Small intestine (tissue), 7 donors: ENCODE data around the gene GNB1. TPM values are rescaled to one million over a fixed set of nuclear protein-coding genes. Genes with fewer than 3 reads are reported as not detected.
A peak's percentile ranks its signal among the peaks of the same experiment; 100 is the strongest.
"Not testable (repeated sequence)": the region's sequence is repeated elsewhere in the genome, so short reads cannot be mapped to it uniquely, and the experiment has no call there.

Source experiments
- DNase-seq, 2 donors: peaks; one replicate each; pipeline versions ENCODE4 v3.0.0 to v3.0.0-alpha.2; 2013
- FAIRE-seq: peaks from 2 replicates; lab custom pipeline; 2012; peaks lifted over from hg19 to GRCh38; lab: Jason Lieb, UNC
- H3K27ac ChIP-seq, 3 donors: one replicate each; pipeline ENCODE4 v1.5.1; 2013; ENCODE audit warnings: low read length in 2 of 3, mild to moderate bottlenecking in 2 of 3, control low read depth in 1 of 3, inconsistent platforms in 1 of 3, low read depth in 1 of 3, moderate library complexity in 1 of 3
- H3K27me3 ChIP-seq, 3 donors: one replicate each; pipeline ENCODE4 v1.6.1; 2013; ENCODE audit warnings: low read length in 3 of 3, inconsistent platforms in 1 of 3; ENCODE audit not compliant: control insufficient read depth in 3 of 3, insufficient read depth in 3 of 3
- H3K36me3 ChIP-seq, 3 donors: one replicate each; pipeline ENCODE4 v1.6.1; 2013; ENCODE audit warnings: low read length in 3 of 3, inconsistent platforms in 1 of 3, low read depth in 1 of 3, mild to moderate bottlenecking in 1 of 3, moderate library complexity in 1 of 3; ENCODE audit not compliant: control insufficient read depth in 3 of 3, insufficient read depth in 2 of 3
- H3K4me1 ChIP-seq, 3 donors: one replicate each; pipeline ENCODE4 v1.6.1; 2013; ENCODE audit warnings: low read length in 2 of 3, inconsistent platforms in 1 of 3, low read depth in 1 of 3, mild to moderate bottlenecking in 1 of 3, moderate library complexity in 1 of 3; ENCODE audit not compliant: control insufficient read depth in 3 of 3, insufficient read depth in 2 of 3
- H3K4me3 ChIP-seq, 3 donors: one replicate each; pipeline ENCODE4 v1.5.1; 2013; ENCODE audit warnings: low read length in 3 of 3, control low read depth in 1 of 3, inconsistent platforms in 1 of 3, low read depth in 1 of 3, mild to moderate bottlenecking in 1 of 3, moderate library complexity in 1 of 3
- H3K9me3 ChIP-seq, 2 donors: one replicate each; pipeline ENCODE4 v1.6.1; 2013; ENCODE audit warnings: low read depth in 1 of 2, low read length in 1 of 2; ENCODE audit not compliant: control insufficient read depth in 2 of 2, insufficient read depth in 1 of 2
- WGBS, 3 donors: extraction: QIAGEN DNeasy Blood & Tissue Kit; methylation state at CpG; one replicate each; pipeline ENCODE4 v1.1.7; 2013; 5-methylcytosine and 5-hydroxymethylcytosine counted together
- polyA plus RNA-seq, 4 donors: library from polyadenylated mRNA; stranded (reverse) in 3 of 4; unstranded in 1 of 4; fragments of 200-250 nt in 3 of 4; fragments of 120-200 nt in 1 of 4; gene quantifications; one replicate each; pipeline versions ENCODE4 v1.2.1 to v1.2.3, GENCODE V29; 2013
- donor health status: healthy with polysubstance abuse.
- donor health status: control.
- donor health status: control.
- donor health status: Bipolar disorder and iron deficiency.
- donor health status: healthy.

The GNB1 gene
- polyA plus RNA-seq, 4 donors: 169 to 214 (median 192) TPM

GRCh38 chr1:1858382-1859086, 32.4 kb downstream of the GNB1 start:
- H3K9me3 ChIP-seq: no peaks in the 10 kb centered on the region
- no peaks in the 10 kb centered on the region for H3K27me3 ChIP-seq
- H3K4me1 ChIP-seq: peaks cover 14 to 33% (median 21%) of the 10 kb centered on the region in 3 donors
- DNase-seq: peak; percentile 95 to 97
- peaks cover 0 to 31% (median 0%) of the 10 kb centered on the region in 3 donors for H3K36me3 ChIP-seq
- H3K27ac ChIP-seq: peak overlapping the region; percentile 79 to 92 (median 84)
- FAIRE-seq: no peak
- no peak overlapping the region for H3K4me3 ChIP-seq
- WGBS, 3 donors: 16 to 33% (median 22%) methylated on average over 9 of the region's 9 CpGs

GRCh38 chr1:1857096-1857703, 33.7 kb downstream of the GNB1 start:
- Histone ChIP-seq H3K36me3 (peaks cover 0 to 36% (median 0%) of the 10 kb centered on the region in 3 donors), H3K27ac (peak overlapping the region in 2 of 3 donors; percentile 13 to 30), H3K4me3 (no peak overlapping the region), H3K4me1 (peaks cover 11 to 22% (median 17%) of the 10 kb centered on the region in 3 donors), H3K27me3 (no peaks in the 10 kb centered on the region), H3K9me3 (no peaks in the 10 kb centered on the region)
- no peak for FAIRE-seq
- peak in 1 of 2 donors; percentile 61 for DNase-seq
- 57 to 62% (median 57%) methylated on average over 4 of the region's 4 CpGs for WGBS, 3 donors

GRCh38 chr1:1856161-1856560, 34.7 kb downstream of the GNB1 start:
- peaks cover 0 to 36% (median 0%) of the 10 kb centered on the region in 3 donors for H3K36me3 ChIP-seq
- H3K9me3 ChIP-seq, DNase-seq, H3K27ac ChIP-seq, FAIRE-seq, H3K4me3 ChIP-seq, H3K27me3 ChIP-seq: not testable (repeated sequence)
- H3K4me1 ChIP-seq: peaks cover 11 to 22% (median 14%) of the 10 kb centered on the region in 3 donors
- WGBS, 3 donors: 88 to 91% (median 90%) methylated on average over 6 of the region's 6 CpGs

DNA sequence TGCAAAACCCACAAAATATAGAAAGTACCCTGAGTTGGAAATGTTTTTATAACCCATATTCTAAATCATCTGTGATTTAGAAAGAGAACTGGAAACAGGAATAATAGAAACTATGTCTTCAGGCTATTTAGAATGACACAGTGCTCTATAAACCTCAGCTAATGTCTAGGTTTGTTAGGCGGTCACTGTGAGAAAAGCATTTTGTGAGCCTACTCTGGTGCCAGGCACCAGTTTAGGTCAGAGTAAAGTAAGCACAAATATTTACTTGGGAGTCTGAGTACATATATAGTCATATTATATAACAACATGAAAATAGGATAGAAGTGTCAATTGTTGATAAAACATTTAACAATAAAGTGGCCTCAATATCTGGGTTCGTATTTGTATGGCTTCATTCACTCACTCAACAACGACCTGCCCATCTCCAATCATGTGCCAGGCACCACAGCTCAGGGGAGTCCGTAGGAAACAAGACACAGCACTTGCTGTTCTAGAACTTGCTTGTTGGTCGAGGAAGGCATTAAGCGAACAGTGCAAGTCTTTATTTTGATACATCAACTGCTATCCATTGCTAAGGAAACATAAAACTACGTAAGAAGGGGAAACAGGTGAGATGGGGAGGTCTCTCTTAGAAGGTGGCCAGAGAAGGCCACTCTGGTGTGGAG, 37.2 kb downstream of the GNB1 start:
- H3K9me3 ChIP-seq: no peaks in the 10 kb centered on the region
- no peak for DNase-seq
- H3K27me3 ChIP-seq: no peaks in the 10 kb centered on the region
- WGBS, 3 donors: 72 to 76% (median 75%) methylated on average over 7 of the region's 7 CpGs
- no peak overlapping the region for H3K27ac ChIP-seq
- peaks cover 0 to 39% (median 0%) of the 10 kb centered on the region in 3 donors for H3K36me3 ChIP-seq
- no peak for FAIRE-seq
- no peak overlapping the region for H3K4me3 ChIP-seq
- peaks cover 4 to 10% (median 6%) of the 10 kb centered on the region in 3 donors for H3K4me1 ChIP-seq

DNA sequence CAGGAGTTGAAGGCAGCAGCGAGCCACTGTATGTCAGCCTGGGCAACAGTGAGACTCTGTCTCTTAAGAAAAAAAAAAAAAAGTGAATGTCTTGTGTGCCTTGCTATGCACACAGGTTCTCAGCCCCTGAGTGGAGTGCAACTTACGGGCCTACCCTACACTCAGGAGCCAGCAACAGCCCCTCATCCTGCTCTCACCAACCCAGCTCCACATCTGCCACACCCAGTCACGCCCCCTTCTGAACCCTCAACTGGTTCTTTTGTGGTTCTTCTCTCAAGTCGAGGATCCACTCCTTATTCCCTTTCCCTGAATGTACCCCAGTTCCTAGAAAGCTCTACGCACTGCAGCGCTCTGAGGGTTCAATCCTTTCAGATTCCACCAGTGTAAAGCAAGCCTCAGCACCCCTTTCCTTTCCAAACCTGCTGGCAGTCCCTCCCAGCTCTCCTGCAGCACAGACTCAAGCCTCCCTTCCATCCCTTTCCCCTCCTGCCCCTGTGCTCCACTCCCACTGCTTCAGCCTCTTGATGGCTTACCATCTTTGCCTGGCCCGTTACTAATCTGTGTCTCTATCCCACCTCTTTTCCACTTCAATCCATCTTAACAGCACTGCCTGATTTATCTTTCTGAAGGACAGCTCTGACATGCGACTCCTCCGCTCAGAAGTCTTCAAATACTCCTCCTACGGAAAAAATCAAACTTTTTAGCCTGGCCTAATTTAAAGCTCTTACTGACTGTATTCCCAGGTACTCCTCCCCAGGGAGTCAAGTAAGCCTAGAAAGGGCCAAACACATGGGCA, 38.1 kb downstream of the GNB1 start:
- H3K36me3 ChIP-seq: peaks cover 0 to 38% (median 0%) of the 10 kb centered on the region in 3 donors
- H3K4me1 ChIP-seq: peaks cover under 1 to 7% (median 5%) of the 10 kb centered on the region in 3 donors
- DNase-seq (no peak), FAIRE-seq (no peak)
- H3K27me3 ChIP-seq: no peaks in the 10 kb centered on the region
- 83 to 90% (median 84%) methylated on average over 10 of the region's 10 CpGs for WGBS, 3 donors
- no peaks in the 10 kb centered on the region for H3K9me3 ChIP-seq
- no peak overlapping the region for H3K27ac ChIP-seq
- no peak overlapping the region for H3K4me3 ChIP-seq

GRCh38 chr1:1847890-1848289, 43.0 kb downstream of the GNB1 start:
- H3K27ac ChIP-seq: peak overlapping the region in 2 of 3 donors; percentile 52 to 78
- FAIRE-seq: no peak
- H3K36me3 ChIP-seq: peaks cover 0 to 29% (median 0%) of the 10 kb centered on the region in 3 donors
- H3K27me3 ChIP-seq: no peaks in the 10 kb centered on the region
- WGBS, 3 donors: 66 to 69% (median 68%) methylated on average over 10 of the region's 10 CpGs
- no peak overlapping the region for H3K4me3 ChIP-seq
- peaks cover 7 to 24% (median 12%) of the 10 kb centered on the region in 3 donors for H3K4me1 ChIP-seq
- DNase-seq: no peak
- no peaks in the 10 kb centered on the region for H3K9me3 ChIP-seq

- 26 to 42% (median 41%) methylated on average over 8 of the region's 8 CpGs for WGBS, 3 donors
- H3K36me3 ChIP-seq: peaks cover 0 to 25% (median 0%) of the 10 kb centered on the region in 3 donors
- H3K4me3 ChIP-seq: no peak overlapping the region
- H3K4me1 ChIP-seq: peaks cover 7 to 24% (median 16%) of the 10 kb centered on the region in 3 donors
- no peaks in the 10 kb centered on the region for H3K9me3 ChIP-seq
- peak overlapping the region; percentile 52 to 78 (median 65) for H3K27ac ChIP-seq
- peak; percentile 75 to 87 for DNase-seq
- no peaks in the 10 kb centered on the region for H3K27me3 ChIP-seq
- no peak for FAIRE-seq
Measured at GRCh38 chr1:1847061-1847850, 43.6 kb downstream of the GNB1 start.
